T-helper 2 cell treated with Interferon-gamma antibody and Interleukin-4, amounts not matched to agents 100 ng/mL and 5 ng/mL, for 36 hours (primary cell): ENCODE measurements around the gene MBD3L3. TPM values are rescaled to one million over a fixed set of nuclear protein-coding genes. Genes with fewer than 3 reads are reported as not detected.
"Not testable (repeated sequence)": the region's sequence is repeated elsewhere in the genome, so short reads cannot be mapped to it uniquely, and the experiment has no call there.

Experiments used
- intact Hi-C: fragments of 100-400 bp; cut with micrococcal nuclease; formaldehyde crosslinking; loops from one replicate; pipeline ENCODE4 v1.15.1; 2023
- total RNA-seq: library from RNA; stranded (reverse); gene quantifications from 2 replicates; pipeline ENCODE4 v1.2.3, GENCODE V29; 2022

The MBD3L3 gene
- total RNA-seq, 1 donor from 2014 or later = not detected

GRCh38 chr19:7063764-7064418 is 5.4 kb upstream of the MBD3L3 start:
- intact Hi-C loops = loop anchor here (10.0 kb wide), 1 partner anchor 689 kb away; the partner anchor contains the start of genes ALKBH7 and PSPN

GRCh38 chr19:7063339-7063738 is 4.9 kb upstream of the MBD3L3 start:
- intact Hi-C loops = loop anchor here (10.0 kb wide), 1 partner anchor 689 kb away; the partner anchor contains the start of genes ALKBH7 and PSPN

GRCh38 chr19:7059977-7060376 is 1.5 kb upstream of the MBD3L3 start:
- intact Hi-C loops = loop anchor here (10.0 kb wide), 1 partner anchor 685 kb away; the partner anchor contains the start of genes ALKBH7 and PSPN

- intact Hi-C loops = not testable (repeated sequence)
Observed at GRCh38 chr19:7056371-7056770, 2.1 kb downstream of the MBD3L3 start.

- intact Hi-C loops = not testable (repeated sequence)
Observed at GRCh38 chr19:7055679-7056078, 2.8 kb downstream of the MBD3L3 start.

- intact Hi-C loops = not testable (repeated sequence)
Observed at GRCh38 chr19:7054635-7055368, 3.7 kb downstream of the MBD3L3 start.

- intact Hi-C loops = not testable (repeated sequence)
Observed at GRCh38 chr19:7052896-7053295, 5.6 kb downstream of the MBD3L3 start.

- intact Hi-C loops = not testable (repeated sequence)
Observed at GRCh38 chr19:7051421-7051820, 7.1 kb downstream of the MBD3L3 start.

- intact Hi-C loops = not testable (repeated sequence)
Observed at GRCh38 chr19:7049021-7049420, 9.5 kb downstream of the MBD3L3 start, which contains the start of gene MBD3L2. Gene MBD3L2, plus strand, starts transcription at chr19:7049321. Its CDS starts 53 bp downstream, at chr19:7049374.

- intact Hi-C loops = not testable (repeated sequence)
Observed at GRCh38 chr19:7041563-7041962, 16.9 kb downstream of the MBD3L3 start.

- intact Hi-C loops = not testable (repeated sequence)
Observed at GRCh38 chr19:7040079-7040478, 18.4 kb downstream of the MBD3L3 start, which contains the start of gene MBD3L4. Gene MBD3L4, minus strand, starts transcription at chr19:7040179. Its CDS starts 35 bp downstream, at chr19:7040144.

- intact Hi-C loops = not testable (repeated sequence)
Observed at GRCh38 chr19:7030278-7030677, 28.2 kb downstream of the MBD3L3 start, which contains the start of gene MBD3L5. Gene MBD3L5, plus strand, starts transcription at chr19:7030578. Its CDS starts 34 bp downstream, at chr19:7030612.

GRCh38 chr19:7028790-7029189 is 29.7 kb downstream of the MBD3L3 start:
- intact Hi-C loops = not testable (repeated sequence)

GRCh38 chr19:7021331-7021730 is 37.1 kb downstream of the MBD3L3 start, which contains the start of gene MBD3L2B:
Gene MBD3L2B, minus strand, starts transcription at chr19:7021431. Its CDS starts 34 bp downstream, at chr19:7021397.
- intact Hi-C loops = not testable (repeated sequence)

GRCh38 chr19:7018828-7019227 is 39.6 kb downstream of the MBD3L3 start:
- intact Hi-C loops = no loop called here

- intact Hi-C loops = no loop called here
Observed at GRCh38 chr19:7013678-7014077, 44.8 kb downstream of the MBD3L3 start.

GRCh38 chr19:7010722-7011593 is 47.5 kb downstream of the MBD3L3 start:
- intact Hi-C loops = no loop called here

GRCh38 chr19:7007859-7008258 is 50.6 kb downstream of the MBD3L3 start:
- intact Hi-C loops = loop anchor here (10.0 kb wide), 2 partner anchors 63 to 123 kb away; partner anchors contain the start of gene ADGRE1
